ENCODE data around the gene SPRED2.

SPRED2 gene

DNA sequence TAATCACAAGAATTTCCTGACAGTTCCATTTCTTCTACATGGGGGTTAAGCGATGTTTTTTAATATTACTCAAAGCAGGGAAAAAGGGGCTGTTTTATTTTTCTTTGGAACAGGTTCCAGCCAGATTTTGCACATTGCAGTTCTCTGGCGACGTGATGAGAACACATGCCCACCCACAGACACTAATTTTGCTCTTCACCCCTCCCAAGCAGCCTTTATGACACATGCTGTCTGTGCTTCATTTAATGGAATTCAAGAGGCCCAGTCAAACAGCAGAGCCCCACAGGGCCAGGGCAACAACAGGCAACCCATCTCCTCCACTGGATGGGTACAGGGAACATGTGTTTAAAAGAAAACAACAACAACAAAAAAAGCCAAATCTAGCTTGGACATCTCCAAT lies 70.8 kb downstream of the SPRED2 start:
- no peak for ATAC-seq (ENCODE audit: insufficient read depth, low read depth)
- H2AFZ ChIP-seq (ENCODE audit: low read depth, low read length): no peak overlapping the region
- H3K4me2 ChIP-seq (ENCODE audit: insufficient read depth, low read length): no peak overlapping the region
- no peak overlapping the region for H3K4me3 ChIP-seq (ENCODE audit: low read depth in 1 of 2, low read length in 2 of 2)
- TF ChIP-seq, protein P1, sequence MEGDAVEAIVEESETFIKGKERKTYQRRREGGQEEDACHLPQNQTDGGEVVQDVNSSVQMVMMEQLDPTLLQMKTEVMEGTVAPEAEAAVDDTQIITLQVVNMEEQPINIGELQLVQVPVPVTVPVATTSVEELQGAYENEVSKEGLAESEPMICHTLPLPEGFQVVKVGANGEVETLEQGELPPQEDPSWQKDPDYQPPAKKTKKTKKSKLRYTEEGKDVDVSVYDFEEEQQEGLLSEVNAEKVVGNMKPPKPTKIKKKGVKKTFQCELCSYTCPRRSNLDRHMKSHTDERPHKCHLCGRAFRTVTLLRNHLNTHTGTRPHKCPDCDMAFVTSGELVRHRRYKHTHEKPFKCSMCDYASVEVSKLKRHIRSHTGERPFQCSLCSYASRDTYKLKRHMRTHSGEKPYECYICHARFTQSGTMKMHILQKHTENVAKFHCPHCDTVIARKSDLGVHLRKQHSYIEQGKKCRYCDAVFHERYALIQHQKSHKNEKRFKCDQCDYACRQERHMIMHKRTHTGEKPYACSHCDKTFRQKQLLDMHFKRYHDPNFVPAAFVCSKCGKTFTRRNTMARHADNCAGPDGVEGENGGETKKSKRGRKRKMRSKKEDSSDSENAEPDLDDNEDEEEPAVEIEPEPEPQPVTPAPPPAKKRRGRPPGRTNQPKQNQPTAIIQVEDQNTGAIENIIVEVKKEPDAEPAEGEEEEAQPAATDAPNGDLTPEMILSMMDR (IDR thresholded peaks at IDR 0.05; ENCODE audit: borderline replicate concordance, extremely low read depth, low read length, poor library complexity, severe bottlenecking): no peak
- TF ChIP-seq EZH2 (IDR thresholded peaks at IDR 0.05; ENCODE audit: borderline replicate concordance, low read depth, low read length, severe bottlenecking): no peak
- no peaks in the 10 kb centered on the region for H3K27me3 ChIP-seq (ENCODE audit: insufficient read depth, low read length, poor library complexity)
- no peak overlapping the region for H3K9ac ChIP-seq (ENCODE audit: low read depth, low read length)
- H3K9me3 ChIP-seq (ENCODE audit: insufficient read depth, low read length, severe bottlenecking): no peaks in the 10 kb centered on the region
- H3K27ac ChIP-seq (ENCODE audit: low read length): no peak overlapping the region
- H3K79me2 ChIP-seq (ENCODE audit: insufficient read depth, low read length): peaks cover 95% of the 10 kb centered on the region
- no peaks in the 10 kb centered on the region for H3K36me3 ChIP-seq (ENCODE audit: insufficient read depth, low read length)
- H3K4me1 ChIP-seq (ENCODE audit: insufficient read depth, low read length): peaks cover 40% of the 10 kb centered on the region
- DNase-seq: no peak
- peaks cover 75% of the 10 kb centered on the region for H4K20me1 ChIP-seq (ENCODE audit: insufficient read depth, low read length)

DNA sequence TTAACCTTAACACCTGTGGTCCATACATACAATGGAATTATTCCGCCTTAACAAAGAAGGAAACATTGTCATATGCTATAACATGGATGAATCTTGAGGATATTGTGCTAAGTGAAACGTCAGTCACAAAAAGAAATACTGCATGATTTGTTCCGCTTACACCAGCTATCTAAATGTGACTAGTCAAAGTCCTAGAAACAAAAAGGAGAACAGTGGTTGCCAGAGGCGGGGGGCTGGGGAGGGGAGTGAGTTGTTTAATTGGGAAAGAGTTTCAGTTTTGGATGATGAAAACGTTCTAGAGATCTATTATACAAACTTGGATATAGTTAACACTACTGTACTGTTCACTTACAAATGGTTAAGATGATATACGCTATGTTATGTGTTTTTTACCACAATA lies 72.0 kb downstream of the SPRED2 start:
- Histone ChIP-seq H2AFZ (ENCODE audit: low read depth, low read length) (no peak overlapping the region), H3K4me2 (ENCODE audit: insufficient read depth, low read length) (no peak overlapping the region), H3K4me3 (ENCODE audit: low read depth in 1 of 2, low read length in 2 of 2) (no peak overlapping the region), H3K4me1 (ENCODE audit: insufficient read depth, low read length) (peaks cover 49% of the 10 kb centered on the region), H4K20me1 (ENCODE audit: insufficient read depth, low read length) (peaks cover 73% of the 10 kb centered on the region), H3K27me3 (ENCODE audit: insufficient read depth, low read length, poor library complexity) (no peaks in the 10 kb centered on the region), H3K9me3 (ENCODE audit: insufficient read depth, low read length, severe bottlenecking) (no peaks in the 10 kb centered on the region), H3K9ac (ENCODE audit: low read depth, low read length) (no peak overlapping the region), H3K36me3 (ENCODE audit: insufficient read depth, low read length) (no peaks in the 10 kb centered on the region), H3K27ac (ENCODE audit: low read length) (no peak overlapping the region), H3K79me2 (ENCODE audit: insufficient read depth, low read length) (peaks cover 94% of the 10 kb centered on the region)
- no peak for DNase-seq
- no peak for ATAC-seq (ENCODE audit: insufficient read depth, low read depth)
- TF ChIP-seq, protein P1 (IDR thresholded peaks at IDR 0.05; ENCODE audit: borderline replicate concordance, extremely low read depth, low read length, poor library complexity, severe bottlenecking): no peak
- TF ChIP-seq EZH2 (IDR thresholded peaks at IDR 0.05; ENCODE audit: borderline replicate concordance, low read depth, low read length, severe bottlenecking): no peak

DNA sequence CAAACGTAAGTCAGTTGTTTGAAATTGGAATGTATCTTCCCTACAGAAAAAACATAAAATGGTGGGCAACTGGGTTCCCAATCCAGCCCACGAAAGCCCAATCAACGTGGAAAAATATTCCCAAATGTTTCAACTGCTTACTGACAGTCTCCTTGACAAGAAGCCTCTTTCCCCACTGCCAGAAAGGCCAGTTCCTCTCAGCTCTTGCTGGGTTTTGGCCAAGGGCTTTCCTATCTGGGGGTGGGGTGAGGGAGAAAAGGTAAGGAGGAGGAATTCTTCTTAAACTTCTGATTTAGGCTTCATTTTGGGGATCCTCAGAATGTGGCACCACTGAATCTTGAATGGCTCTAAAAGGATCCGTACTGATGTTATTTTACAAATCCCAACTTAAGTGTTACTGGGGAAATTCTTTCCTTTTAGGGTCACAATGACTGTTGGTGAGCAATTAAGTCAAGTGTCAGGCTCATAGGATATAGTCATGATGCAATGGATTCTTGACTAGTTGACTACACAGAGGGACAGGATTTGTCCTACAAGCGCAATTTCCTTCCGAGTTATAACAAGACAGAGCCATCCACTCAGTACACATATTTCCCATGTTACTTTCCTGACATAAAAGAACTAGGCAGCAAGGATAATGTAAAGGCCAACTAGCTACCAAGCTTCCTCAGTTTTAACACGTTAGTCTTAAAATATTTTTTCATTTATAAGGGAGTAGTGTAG lies 73.6 kb downstream of the SPRED2 start:
- peaks cover 93% of the 10 kb centered on the region for H3K79me2 ChIP-seq (ENCODE audit: insufficient read depth, low read length)
- H3K4me3 ChIP-seq (ENCODE audit: low read depth in 1 of 2, low read length in 2 of 2): no peak overlapping the region
- ATAC-seq (ENCODE audit: insufficient read depth, low read depth): no peak
- no peaks in the 10 kb centered on the region for H3K36me3 ChIP-seq (ENCODE audit: insufficient read depth, low read length)
- DNase-seq: no peak
- no peak overlapping the region for H3K4me2 ChIP-seq (ENCODE audit: insufficient read depth, low read length)
- peaks cover 75% of the 10 kb centered on the region for H4K20me1 ChIP-seq (ENCODE audit: insufficient read depth, low read length)
- peak overlapping the region; percentile 3 for H3K27ac ChIP-seq (ENCODE audit: low read length)
- H3K27me3 ChIP-seq (ENCODE audit: insufficient read depth, low read length, poor library complexity): no peaks in the 10 kb centered on the region
- H2AFZ ChIP-seq (ENCODE audit: low read depth, low read length): no peak overlapping the region
- peaks cover 52% of the 10 kb centered on the region for H3K4me1 ChIP-seq (ENCODE audit: insufficient read depth, low read length)
- no peak overlapping the region for H3K9ac ChIP-seq (ENCODE audit: low read depth, low read length)
- no peak for TF ChIP-seq EZH2 (IDR thresholded peaks at IDR 0.05; ENCODE audit: borderline replicate concordance, low read depth, low read length, severe bottlenecking)
- TF ChIP-seq, protein P1 (IDR thresholded peaks at IDR 0.05; ENCODE audit: borderline replicate concordance, extremely low read depth, low read length, poor library complexity, severe bottlenecking): no peak
- H3K9me3 ChIP-seq (ENCODE audit: insufficient read depth, low read length, severe bottlenecking): no peaks in the 10 kb centered on the region

Data from DND-41 (cell line).